Neuronal stem cell (in vitro differentiated cells): ENCODE data around the gene HOXD13.
A peak's percentile ranks its signal among the peaks of the same experiment; 100 is the strongest.

ENCODE experiments used
- DNase-seq: peaks from one replicate; pipeline ENCODE4 v3.0.0-alpha.2; 2013; ENCODE audit warnings: low spot score
- H2AFZ ChIP-seq: one replicate; pipeline ENCODE4 v1.6.1; 2013; ENCODE audit warnings: mild to moderate bottlenecking, low read length, inconsistent platforms
- H2AK5ac ChIP-seq: 2 replicates; pipeline ENCODE4 v1.6.1; 2013; ENCODE audit warnings: low read depth, mild to moderate bottlenecking, inconsistent platforms, low read length, moderate library complexity, mixed read lengths
- H2BK120ac ChIP-seq: 2 replicates; pipeline ENCODE4 v1.6.1; 2013; ENCODE audit warnings: low read depth, mild to moderate bottlenecking, inconsistent platforms, low read length, moderate library complexity, mixed read lengths
- H2BK12ac ChIP-seq: one replicate; pipeline ENCODE4 v1.6.1; 2013; ENCODE audit warnings: low read length, inconsistent platforms
- H2BK15ac ChIP-seq: 2 replicates; pipeline ENCODE4 v1.6.1; 2013; ENCODE audit warnings: mild to moderate bottlenecking, low read length, inconsistent platforms, mixed read lengths
- H2BK5ac ChIP-seq: one replicate; pipeline ENCODE4 v1.6.1; 2013; ENCODE audit warnings: inconsistent platforms, mild to moderate bottlenecking, low read length, moderate library complexity
- H3K14ac ChIP-seq: one replicate; pipeline ENCODE4 v1.6.1; 2013; ENCODE audit warnings: low read length, inconsistent platforms
- H3K18ac ChIP-seq: 2 replicates; pipeline ENCODE4 v1.6.1; 2013; ENCODE audit warnings: low read length, inconsistent platforms
- H3K23ac ChIP-seq: 2 replicates; pipeline ENCODE4 v1.6.1; 2013; ENCODE audit warnings: low read depth, mild to moderate bottlenecking, mixed read lengths, low read length, inconsistent platforms; ENCODE audit not compliant: poor library complexity
- H3K27ac ChIP-seq: replicated peaks from 3 replicates; pipeline ENCODE4 v1.5.1; 2013; ENCODE audit warnings: low read length, inconsistent platforms
- H3K27me3 ChIP-seq, 3 experiments: 2 replicates each; pipeline ENCODE4 v1.6.1; 2013; ENCODE audit warnings: low read length in 3 of 3, mild to moderate bottlenecking in 2 of 3, inconsistent platforms in 1 of 3, low read depth in 1 of 3, mixed read lengths in 1 of 3, moderate library complexity in 1 of 3; ENCODE audit not compliant: control insufficient read depth in 3 of 3, insufficient read depth in 3 of 3
- H3K36me3 ChIP-seq, 2 donors: replicated peaks in 1 of 2; 2 replicates each; pipeline ENCODE4 v1.6.1; 2013; ENCODE audit warnings: low read length in 2 of 2; ENCODE audit not compliant: control insufficient read depth in 2 of 2, insufficient read depth in 2 of 2
- H3K4ac ChIP-seq: 2 replicates; pipeline ENCODE4 v1.6.1; 2013; ENCODE audit warnings: inconsistent platforms, mild to moderate bottlenecking, low read length, moderate library complexity
- H3K4me1 ChIP-seq, 2 donors: 1 replicate in 1 of 2; 2 replicates in 1 of 2; pipeline ENCODE4 v1.6.1; 2013; ENCODE audit warnings: low read length in 2 of 2, low read depth in 1 of 2; ENCODE audit not compliant: control insufficient read depth in 2 of 2, insufficient read depth in 1 of 2
- H3K4me2 ChIP-seq: one replicate; pipeline ENCODE4 v1.6.1; 2013; ENCODE audit warnings: mild to moderate bottlenecking, low read length, inconsistent platforms; ENCODE audit not compliant: insufficient read depth, poor library complexity, severe bottlenecking
- H3K4me3 ChIP-seq, 2 donors: 2 replicates each; pipeline ENCODE4 v1.5.1; 2013; ENCODE audit warnings: low read length in 2 of 2, mild to moderate bottlenecking in 2 of 2, inconsistent platforms in 1 of 2, moderate library complexity in 1 of 2
- H3K79me1 ChIP-seq: one replicate; pipeline ENCODE4 v1.6.1; 2013; ENCODE audit warnings: low read depth, mild to moderate bottlenecking, inconsistent platforms, low read length, moderate library complexity
- H3K9ac ChIP-seq: one replicate; pipeline ENCODE4 v1.6.1; 2013; ENCODE audit warnings: mild to moderate bottlenecking, low read depth, low read length, inconsistent platforms; ENCODE audit not compliant: poor library complexity
- H3K9me3 ChIP-seq, 2 donors: replicated peaks in 1 of 2; 2 replicates each; pipeline versions ENCODE3 to v1.6.1; 2013; ENCODE audit warnings: low read length in 2 of 2, mild to moderate bottlenecking in 2 of 2, inconsistent platforms in 1 of 2, low read depth in 1 of 2, mixed read lengths in 1 of 2, moderate library complexity in 1 of 2; ENCODE audit not compliant: control insufficient read depth in 2 of 2, insufficient read depth in 1 of 2
- H4K8ac ChIP-seq: one replicate; pipeline ENCODE4 v1.6.1; 2013; ENCODE audit warnings: low read depth, mild to moderate bottlenecking, inconsistent platforms, low read length, moderate library complexity
- H4K91ac ChIP-seq: one replicate; pipeline ENCODE4 v1.6.1; 2013; ENCODE audit warnings: low read length, low read depth, mild to moderate bottlenecking, inconsistent platforms; ENCODE audit not compliant: poor library complexity
- WGBS, 2 donors: extraction: QIAGEN DNeasy Blood & Tissue Kit; methylation state at CpG; one replicate each; pipeline ENCODE4 v1.1.7; 2013; ENCODE audit warnings: missing lambda C conversion rate in 2 of 2, mixed read lengths in 1 of 2; ENCODE audit not compliant: insufficient read length in 2 of 2, insufficient replicate concordance in 1 of 2; ENCODE audit errors: extremely low coverage in 2 of 2; 5-methylcytosine and 5-hydroxymethylcytosine counted together

Gene HOXD13

DNA sequence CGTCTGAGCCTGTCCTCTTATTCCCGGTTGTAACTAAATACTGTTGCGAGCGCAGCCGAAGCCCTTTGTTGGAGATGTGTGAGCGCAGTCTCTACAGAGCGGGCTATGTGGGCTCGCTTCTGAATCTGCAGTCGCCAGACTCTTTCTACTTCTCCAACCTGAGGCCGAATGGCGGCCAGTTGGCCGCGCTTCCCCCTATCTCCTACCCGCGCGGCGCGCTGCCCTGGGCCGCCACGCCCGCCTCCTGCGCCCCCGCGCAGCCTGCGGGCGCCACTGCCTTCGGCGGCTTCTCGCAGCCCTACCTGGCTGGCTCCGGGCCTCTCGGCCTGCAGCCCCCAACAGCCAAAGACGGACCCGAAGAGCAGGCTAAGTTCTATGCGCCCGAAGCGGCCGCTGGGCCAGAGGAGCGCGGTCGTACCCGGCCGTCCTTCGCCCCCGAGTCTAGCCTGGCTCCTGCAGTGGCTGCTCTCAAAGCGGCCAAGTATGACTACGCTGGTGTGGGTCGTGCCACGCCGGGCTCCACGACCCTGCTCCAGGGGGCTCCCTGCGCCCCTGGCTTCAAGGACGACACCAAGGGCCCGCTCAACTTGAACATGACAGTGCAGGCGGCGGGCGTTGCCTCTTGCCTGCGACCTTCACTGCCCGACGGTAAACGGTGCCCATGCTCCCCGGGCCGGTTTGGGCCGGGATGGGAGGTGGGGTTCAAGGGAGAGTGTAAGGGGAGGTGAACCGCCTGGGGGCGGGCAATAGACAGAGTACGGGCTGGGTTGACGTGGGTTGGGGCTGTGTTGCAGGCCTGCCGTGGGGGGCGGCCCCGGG is 7.4 kb downstream of the HOXD13 start, which contains the start of gene HOXD12:
Gene HOXD12, plus strand, starts transcription at position 68 of the 819 bp plus-strand sequence. Its CDS starts 7 bp downstream, at position 75.
- Histone ChIP-seq H2BK12ac (no peak within 1 kb of the TSS), H4K8ac (no peak within 1 kb of the TSS), H3K4me2 (no peak within 1 kb of the TSS), H3K9me3 (peaks cover 7 to 8% of the 10 kb centered on the region in 2 donors), H2AK5ac (no peak within 1 kb of the TSS), H3K18ac (no peak within 1 kb of the TSS), H2BK5ac (no peak within 1 kb of the TSS), H3K23ac (no peak within 1 kb of the TSS), H3K27me3 (peaks cover 74 to 100% (median 95%) of the 10 kb centered on the region in 3 experiments), H4K91ac (no peak within 1 kb of the TSS), H2BK15ac (no peak within 1 kb of the TSS), H2BK120ac (no peak within 1 kb of the TSS), H3K79me1 (no peaks in the 10 kb centered on the region), H3K27ac (no peak within 1 kb of the TSS), H2AFZ (peak within 1 kb of the TSS; percentile 30), H3K4ac (no peak within 1 kb of the TSS), H3K14ac (peak within 1 kb of the TSS; percentile 28), H3K4me3 (no peak within 1 kb of the TSS), H3K36me3 (no peaks in the 10 kb centered on the region), H3K4me1 (no peaks in the 10 kb centered on the region), H3K9ac (no peak within 1 kb of the TSS)
- no CpG with 5 or more reads among the region's 70 CpGs for WGBS, 2 donors
- DNase-seq = no peak

DNA sequence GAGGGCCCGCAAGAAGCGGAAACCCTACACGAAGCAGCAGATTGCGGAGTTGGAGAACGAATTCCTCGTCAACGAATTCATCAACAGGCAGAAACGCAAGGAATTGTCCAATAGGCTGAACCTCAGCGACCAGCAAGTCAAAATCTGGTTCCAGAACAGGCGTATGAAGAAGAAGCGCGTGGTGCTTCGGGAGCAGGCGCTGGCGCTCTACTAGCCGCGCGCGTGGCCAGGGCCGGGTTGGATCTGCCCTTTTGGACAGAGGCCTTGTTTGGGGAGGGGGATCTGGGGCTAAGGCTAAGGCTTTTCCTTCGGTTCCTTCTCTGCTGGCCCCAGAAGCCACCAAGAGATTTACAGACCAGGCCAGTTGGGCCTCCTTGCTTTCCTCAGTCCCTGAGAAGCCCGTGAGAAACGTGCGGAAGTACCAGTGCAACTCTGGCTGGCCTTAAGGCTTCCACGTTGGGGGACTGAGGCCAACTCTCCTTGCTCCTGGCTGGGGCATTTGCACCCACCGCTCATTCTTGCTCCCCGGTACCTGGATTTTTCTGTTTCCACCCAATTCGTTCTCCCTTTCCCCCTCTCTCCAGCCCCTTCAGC is 8.1 kb downstream of the HOXD13 start:
- Histone ChIP-seq H4K8ac (no peak overlapping the region), H3K23ac (no peak overlapping the region), H3K4me2 (no peak overlapping the region), H3K27ac (no peak overlapping the region), H3K9ac (no peak overlapping the region), H3K4ac (no peak overlapping the region), H3K79me1 (no peaks in the 10 kb centered on the region), H3K27me3 (peaks cover 81 to 100% (median 96%) of the 10 kb centered on the region in 3 experiments), H2BK5ac (no peak overlapping the region), H3K14ac (no peak overlapping the region), H3K9me3 (peaks cover 7 to 8% of the 10 kb centered on the region in 2 donors), H2BK15ac (no peak overlapping the region), H4K91ac (no peak overlapping the region), H2BK120ac (no peak overlapping the region), H3K4me1 (no peaks in the 10 kb centered on the region), H3K36me3 (no peaks in the 10 kb centered on the region), H2AFZ (no peak overlapping the region), H2AK5ac (no peak overlapping the region), H3K4me3 (no peak overlapping the region), H3K18ac (no peak overlapping the region), H2BK12ac (no peak overlapping the region)
- WGBS, 2 donors = no CpG with 5 or more reads among the region's 28 CpGs
- no peak for DNase-seq

DNA sequence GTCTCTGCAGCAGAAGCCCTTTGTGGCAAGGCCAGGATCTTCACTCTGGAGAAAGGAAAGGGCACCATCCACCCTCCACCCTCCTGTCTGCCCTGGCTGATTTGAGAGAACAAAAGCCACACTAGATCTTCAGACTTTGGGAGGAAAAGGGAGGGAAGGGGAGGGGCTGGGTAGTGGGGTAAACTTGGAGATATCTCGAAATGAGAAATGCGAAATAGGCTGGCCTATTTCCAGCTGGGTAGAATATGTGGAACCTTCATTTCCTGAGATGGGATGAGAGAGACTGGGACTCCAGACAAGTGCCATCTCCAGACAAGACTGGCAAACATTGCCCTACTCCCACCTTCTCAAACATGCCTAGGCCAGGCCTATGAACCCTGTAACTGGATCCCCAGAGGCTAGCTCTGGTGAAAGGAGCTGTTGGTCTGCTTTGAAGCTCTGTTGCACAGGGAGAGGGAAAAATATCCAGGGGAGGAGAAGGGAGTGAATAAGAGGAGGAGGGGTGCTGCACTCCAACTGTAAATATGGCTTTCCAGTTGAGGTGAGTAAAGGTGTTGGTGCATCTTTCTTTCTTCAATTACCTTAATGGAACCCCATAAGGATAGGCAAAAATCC is 8.8 kb downstream of the HOXD13 start:
- Histone ChIP-seq H3K9me3 (peaks cover 7 to 9% of the 10 kb centered on the region in 2 donors), H3K4ac (no peak overlapping the region), H3K27ac (no peak overlapping the region), H3K14ac (no peak overlapping the region), H3K4me1 (no peaks in the 10 kb centered on the region), H3K27me3 (peaks cover 87 to 100% (median 99%) of the 10 kb centered on the region in 3 experiments), H2AFZ (no peak overlapping the region), H2BK12ac (no peak overlapping the region), H3K79me1 (no peaks in the 10 kb centered on the region), H2AK5ac (no peak overlapping the region), H3K4me3 (no peak overlapping the region), H3K4me2 (no peak overlapping the region), H2BK120ac (no peak overlapping the region), H2BK15ac (no peak overlapping the region), H3K23ac (no peak overlapping the region), H3K9ac (no peak overlapping the region), H4K8ac (no peak overlapping the region), H3K18ac (no peak overlapping the region), H3K36me3 (no peaks in the 10 kb centered on the region), H2BK5ac (no peak overlapping the region), H4K91ac (no peak overlapping the region)
- DNase-seq = no peak
- WGBS, 2 donors = no CpG with 5 or more reads among the region's 2 CpGs

DNA sequence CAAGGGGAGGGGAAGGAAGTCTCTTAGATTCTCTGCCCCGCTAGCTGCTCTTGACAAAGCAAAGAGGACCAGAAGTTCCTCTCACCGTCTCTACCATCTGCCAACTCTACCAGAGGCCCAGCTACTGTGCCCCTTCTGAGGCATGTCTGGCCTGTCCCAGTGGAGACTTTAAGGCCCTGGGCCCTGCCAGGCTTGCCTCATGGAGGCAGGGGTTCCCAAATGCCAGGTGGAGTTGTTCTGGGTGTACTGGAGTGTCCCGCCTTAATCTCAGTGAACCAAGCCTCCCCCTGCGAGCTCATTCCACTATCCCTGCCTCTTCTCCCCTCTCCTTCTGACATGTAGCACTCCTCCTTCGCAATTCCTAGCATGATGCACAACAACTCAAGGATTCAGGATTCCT is 9.3 kb downstream of the HOXD13 start:
- H2BK120ac ChIP-seq = no peak overlapping the region
- peaks cover 7 to 9% of the 10 kb centered on the region in 2 donors for H3K9me3 ChIP-seq
- no peak overlapping the region for H2BK12ac ChIP-seq
- H3K9ac ChIP-seq = no peak overlapping the region
- H2AFZ ChIP-seq = no peak overlapping the region
- no peaks in the 10 kb centered on the region for H3K4me1 ChIP-seq
- H3K4me3 ChIP-seq = no peak overlapping the region
- H3K27me3 ChIP-seq = peaks cover 86 to 100% (median 99%) of the 10 kb centered on the region in 3 experiments
- no peak overlapping the region for H2BK5ac ChIP-seq
- H3K79me1 ChIP-seq = no peaks in the 10 kb centered on the region
- no peak overlapping the region for H3K18ac ChIP-seq
- no peak overlapping the region for H4K8ac ChIP-seq
- no peak overlapping the region for H2BK15ac ChIP-seq
- no peak overlapping the region for H3K4me2 ChIP-seq
- H3K14ac ChIP-seq = no peak overlapping the region
- no peak overlapping the region for H4K91ac ChIP-seq
- DNase-seq = no peak
- H3K23ac ChIP-seq = peak overlapping the region; percentile 18
- H3K36me3 ChIP-seq = no peaks in the 10 kb centered on the region
- WGBS, 2 donors = no CpG with 5 or more reads among the region's 5 CpGs
- H2AK5ac ChIP-seq = no peak overlapping the region
- H3K27ac ChIP-seq = no peak overlapping the region
- H3K4ac ChIP-seq = no peak overlapping the region
